Activated CD4-positive, CD25-positive, alpha-beta regulatory T cell treated with anti-CD3 and anti-CD28 coated beads, Interleukin-2, amount 50 U/mL, for 24 hours (primary cell): ENCODE results near the gene NOX3.

ENCODE experiments used
- ATAC-seq, 2 donors: fragments of 150-1000 bp; cut with Tn5 transposase; one replicate each; pipeline ENCODE4 v1.10.0; 2021; ENCODE audit warnings: mild to moderate bottlenecking in 1 of 2, moderate library complexity in 1 of 2

The NOX3 gene

DNA sequence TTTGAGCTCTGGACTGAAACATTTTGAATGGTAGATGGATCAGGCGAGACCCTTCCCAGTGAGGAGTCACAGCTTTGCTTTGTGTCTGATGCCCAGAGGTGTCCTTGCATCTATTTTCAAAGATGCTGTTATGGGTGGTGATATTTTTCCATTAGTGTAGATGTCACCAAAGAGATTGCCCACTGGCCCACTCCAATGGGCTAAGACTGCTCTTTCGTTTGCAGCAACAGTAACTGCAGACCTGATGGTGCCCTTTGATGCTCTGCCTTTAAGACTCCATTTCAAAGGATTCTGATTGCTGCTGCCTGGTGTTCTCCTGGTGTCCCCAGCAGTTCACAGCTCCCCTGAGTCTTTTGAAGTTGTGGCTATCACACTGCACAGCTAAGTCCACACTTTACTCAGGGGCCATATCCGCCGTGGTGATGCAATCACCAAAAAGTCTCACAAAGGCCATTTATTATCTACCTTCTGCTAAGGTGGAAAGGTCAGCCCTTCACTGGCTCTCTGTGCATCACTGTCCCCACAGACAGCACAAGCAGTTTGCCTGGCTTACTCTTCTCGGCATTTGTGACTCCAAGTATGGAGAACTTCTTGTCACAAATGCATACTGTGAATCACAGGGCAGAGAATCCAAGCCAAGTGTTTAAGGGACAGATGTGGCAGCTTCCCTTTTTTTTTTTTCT lies 56.4 kb downstream of the NOX3 start:
- ATAC-seq: no peak

DNA sequence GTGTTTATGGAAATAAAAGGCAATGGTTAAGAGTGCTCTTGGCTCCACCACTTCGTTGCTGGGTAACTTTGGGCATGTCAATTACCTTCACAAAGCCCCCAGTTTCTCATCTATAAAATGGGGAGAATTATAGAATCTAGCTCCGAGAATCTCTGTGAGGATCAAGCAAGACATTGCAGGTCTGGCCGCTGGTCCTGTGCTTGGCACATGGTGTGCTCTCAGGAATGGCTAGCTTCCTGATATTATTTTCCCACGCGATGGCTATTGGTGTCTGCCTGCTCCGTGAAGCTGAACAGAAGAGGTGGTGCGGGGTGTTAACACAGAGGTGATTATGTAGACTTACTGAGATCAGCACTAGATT lies 57.0 kb downstream of the NOX3 start:
- ATAC-seq: no peak

DNA sequence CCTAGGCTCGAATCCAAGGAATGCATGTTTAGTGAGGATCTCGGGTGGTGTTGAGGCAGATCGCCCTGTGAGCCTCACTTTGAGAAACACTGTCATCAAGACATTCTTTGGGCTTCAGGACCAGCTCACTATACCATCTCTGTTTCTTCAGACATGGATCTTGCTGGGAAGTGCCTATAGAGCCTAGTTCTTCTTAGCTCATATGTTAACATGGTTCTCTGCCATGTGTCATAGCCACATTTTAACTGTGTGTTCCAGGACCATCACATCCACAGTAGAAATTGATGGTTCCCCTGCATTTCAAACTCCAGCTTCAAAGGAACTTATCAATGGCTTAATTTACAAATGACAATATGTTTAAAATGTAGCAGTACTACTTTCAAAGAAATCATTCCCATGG lies 57.4 kb downstream of the NOX3 start:
- no peak for ATAC-seq

DNA sequence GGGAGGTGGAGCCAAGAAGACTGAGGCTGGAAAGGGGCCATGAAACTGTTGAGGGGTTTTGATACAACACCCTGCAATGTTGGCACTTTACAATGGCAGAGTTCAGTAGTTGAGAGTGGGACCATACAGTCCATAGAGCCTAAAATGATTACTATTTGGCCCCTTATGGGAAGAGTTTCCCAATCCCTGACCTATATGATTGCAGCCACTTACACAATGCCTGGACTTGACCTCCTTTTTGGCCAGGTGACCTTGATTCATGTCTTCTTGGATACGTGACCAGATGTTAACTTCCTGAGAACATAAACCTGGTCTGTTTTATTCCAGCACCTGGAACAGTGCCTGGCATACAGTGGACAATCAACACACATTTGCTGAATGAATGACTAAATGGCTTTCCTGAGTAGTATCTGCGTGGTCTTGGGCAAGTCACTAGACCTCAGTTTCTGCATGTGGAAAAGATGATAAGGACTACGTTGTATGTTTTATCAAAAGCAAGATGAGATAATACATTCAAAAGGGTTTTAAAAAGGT lies 58.4 kb downstream of the NOX3 start:
- ATAC-seq: no peak

DNA sequence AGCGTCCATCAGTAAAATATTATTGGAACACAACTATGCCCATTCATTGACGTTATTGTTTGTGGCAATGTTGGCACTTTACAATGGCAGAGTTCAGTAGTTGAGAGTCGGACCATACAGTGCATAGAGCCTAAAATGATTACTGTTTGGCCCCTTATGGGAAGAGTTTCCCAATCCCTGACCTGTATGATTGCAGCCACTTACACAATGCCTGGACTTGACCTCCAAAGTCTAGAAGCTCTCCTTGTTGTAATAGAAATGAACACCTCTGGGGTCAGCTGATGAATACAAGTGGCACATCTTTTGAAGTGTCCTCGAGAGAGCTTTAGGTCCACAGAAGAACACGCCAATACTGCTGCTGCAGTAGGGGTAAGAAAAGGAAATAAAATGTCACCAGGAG lies 59.0 kb downstream of the NOX3 start:
- no peak for ATAC-seq

DNA sequence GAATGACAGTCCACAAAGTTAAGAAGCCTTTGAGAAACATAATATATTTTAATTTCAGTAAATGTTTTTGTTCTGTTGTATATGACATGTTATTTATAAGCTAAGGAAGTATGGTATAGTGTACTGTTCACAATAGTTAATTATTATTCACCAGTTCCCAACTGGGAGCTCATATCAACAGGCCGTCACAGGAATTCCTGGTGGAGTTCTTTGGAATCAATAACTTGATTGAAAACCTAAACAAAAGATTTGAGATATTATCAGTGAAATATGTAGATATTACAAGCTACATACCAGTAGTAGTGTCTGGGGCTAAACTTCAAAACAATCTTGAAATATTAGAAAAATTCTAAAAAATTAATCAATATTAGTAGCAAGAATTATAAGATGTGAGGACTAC lies 60.3 kb downstream of the NOX3 start:
- no peak for ATAC-seq

DNA sequence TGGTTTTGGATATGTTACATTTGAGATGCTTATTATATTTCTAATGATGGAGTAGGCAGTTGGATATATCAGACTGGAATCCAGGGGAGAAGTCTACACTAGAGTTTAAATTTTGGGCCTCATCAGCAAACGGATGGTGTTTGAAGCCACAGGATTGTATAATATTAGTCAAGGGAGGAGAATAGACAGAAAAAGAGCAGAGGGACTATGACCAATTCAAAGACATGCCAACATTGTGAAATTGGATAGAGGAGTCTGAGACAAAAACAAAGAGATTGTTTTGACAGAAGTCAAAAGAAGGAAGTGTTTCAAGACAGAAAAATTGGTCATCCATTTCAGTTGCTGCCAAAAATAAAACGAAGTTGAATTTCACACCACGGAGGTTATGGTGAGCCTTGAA lies 66.5 kb downstream of the NOX3 start:
- ATAC-seq: no peak

DNA sequence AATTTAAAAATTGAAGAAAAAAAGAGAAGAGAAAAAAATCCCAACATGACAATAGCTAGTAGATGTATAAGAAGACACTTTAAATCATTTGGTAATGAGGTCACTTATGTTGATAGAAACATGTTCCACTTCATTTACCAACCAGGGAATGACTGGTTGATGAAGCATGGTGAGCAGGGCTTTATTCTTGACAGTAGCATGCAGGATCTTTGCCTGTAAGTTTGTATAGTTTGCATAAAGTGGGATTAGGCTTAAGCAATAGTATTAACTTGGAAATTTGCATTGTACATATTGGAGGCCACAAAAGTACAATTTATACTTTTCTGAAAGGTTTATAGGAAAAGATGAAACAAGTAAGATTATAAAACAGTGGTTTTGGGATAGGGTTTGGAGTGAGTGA lies 67.0 kb downstream of the NOX3 start:
- ATAC-seq: no peak

DNA sequence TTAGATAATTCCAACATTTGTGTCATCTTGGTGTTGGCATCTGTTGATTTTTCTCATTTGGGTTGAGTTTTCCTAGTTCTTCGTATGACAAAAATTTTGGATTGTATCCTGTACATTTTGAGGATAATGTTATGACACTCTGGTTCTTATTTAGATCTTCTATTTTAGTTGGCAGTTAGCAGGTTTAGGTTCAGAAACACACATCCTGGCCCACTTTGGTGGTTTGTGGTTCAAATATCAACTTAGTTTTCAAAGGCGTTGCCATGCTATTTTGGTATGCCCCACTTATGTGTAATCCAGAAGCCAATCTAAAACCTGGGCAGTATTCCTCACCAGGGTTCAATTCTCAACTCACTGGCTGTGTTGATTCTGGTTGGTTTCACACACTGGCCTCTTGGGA lies 68.2 kb downstream of the NOX3 start:
- ATAC-seq: no peak

DNA sequence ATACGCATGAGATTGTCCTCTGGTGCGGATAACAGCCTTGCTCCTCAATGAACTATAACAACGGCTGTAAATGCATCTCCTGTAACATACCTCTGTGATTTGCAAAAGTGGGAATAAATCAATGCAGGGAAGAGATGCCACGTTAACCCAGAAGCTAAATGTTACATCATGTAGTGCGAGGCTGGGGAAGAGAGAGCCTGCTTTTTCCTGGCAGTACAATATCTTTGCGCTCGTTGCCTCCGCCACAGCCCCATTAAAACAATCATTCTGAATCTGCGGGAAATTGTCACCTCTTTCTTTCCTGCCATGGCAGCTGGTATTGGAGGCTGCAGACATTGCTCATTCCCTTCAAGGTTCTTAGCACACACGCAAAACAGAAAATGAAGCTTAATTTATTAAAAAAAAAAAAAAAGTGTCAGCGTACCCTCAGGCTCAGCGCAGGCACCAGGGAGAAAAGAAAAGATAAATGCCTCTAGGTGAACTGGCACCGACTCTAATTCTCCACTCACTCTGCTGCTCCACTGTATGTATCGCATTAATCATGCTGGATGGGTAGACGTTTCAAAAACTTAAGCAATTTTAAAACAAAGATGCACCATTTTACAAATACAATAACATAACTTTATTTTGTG lies 71.2 kb downstream of the NOX3 start:
- no peak for ATAC-seq

DNA sequence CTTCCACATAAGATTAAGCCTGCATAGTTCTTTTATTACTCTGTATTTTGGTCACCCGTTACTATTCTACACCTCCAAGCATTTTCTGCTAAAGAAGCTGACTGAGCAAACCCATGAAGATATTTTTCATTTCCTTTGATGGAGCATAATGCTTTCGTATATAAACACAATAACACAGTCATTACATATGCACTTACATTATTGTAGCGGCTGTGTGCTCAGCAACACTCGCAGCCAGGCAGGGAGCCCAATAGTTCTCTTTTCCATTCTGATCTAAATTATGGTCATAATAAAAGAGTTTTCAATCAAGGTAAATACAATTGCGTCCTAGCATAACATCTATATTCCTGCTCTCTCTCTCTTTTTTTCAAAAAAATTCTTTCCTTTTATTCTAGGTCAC lies 71.7 kb downstream of the NOX3 start:
- ATAC-seq: no peak

DNA sequence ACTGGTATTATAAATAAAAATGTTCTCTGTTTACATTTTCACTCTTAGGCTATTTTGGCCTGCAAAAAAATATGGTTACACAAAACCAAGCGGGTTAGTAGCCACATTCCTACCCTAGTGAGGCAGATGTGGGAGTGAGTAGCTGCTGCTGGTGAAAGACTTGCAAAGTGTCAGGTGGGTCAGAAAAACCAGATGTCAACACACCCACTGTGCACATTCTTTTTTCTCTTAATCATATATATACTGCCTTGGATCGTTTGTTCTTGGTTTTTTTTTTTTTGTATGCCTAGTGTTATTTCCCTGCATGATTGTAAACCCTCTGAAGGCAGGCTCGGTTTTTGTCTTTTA lies 73.3 kb downstream of the NOX3 start:
- ATAC-seq: no peak

DNA sequence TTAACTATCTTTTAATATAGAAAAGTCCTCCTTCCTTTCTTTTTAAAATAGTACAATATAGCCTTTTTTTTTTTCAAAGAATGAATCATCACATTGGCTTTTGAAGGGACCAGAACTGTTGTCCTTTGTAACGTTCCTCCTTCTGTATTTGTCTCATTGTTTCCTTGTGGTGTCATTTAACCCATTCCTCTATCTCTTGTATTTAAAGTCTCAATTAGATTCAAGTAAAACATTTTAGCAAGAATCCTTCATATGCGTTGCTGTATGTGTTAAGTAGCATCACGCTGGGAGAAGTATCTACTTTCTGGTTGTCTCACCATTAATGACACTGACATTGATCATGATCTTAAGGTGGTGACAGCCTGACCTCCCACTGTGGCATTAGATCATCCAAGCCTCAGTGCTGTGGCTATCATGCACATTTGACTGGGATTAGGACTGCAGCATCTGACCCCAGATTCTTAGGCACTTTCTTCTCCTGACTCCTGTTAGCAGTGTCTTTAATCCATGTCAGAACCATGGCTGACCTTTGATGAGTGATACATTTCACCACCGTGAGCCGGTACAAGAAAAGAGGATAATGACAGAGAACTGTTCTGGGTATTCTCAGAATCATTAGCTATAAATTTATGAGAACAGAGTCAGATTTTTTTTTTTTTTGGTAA lies 73.8 kb downstream of the NOX3 start:
- peak; percentile 48 to 66 for ATAC-seq

DNA sequence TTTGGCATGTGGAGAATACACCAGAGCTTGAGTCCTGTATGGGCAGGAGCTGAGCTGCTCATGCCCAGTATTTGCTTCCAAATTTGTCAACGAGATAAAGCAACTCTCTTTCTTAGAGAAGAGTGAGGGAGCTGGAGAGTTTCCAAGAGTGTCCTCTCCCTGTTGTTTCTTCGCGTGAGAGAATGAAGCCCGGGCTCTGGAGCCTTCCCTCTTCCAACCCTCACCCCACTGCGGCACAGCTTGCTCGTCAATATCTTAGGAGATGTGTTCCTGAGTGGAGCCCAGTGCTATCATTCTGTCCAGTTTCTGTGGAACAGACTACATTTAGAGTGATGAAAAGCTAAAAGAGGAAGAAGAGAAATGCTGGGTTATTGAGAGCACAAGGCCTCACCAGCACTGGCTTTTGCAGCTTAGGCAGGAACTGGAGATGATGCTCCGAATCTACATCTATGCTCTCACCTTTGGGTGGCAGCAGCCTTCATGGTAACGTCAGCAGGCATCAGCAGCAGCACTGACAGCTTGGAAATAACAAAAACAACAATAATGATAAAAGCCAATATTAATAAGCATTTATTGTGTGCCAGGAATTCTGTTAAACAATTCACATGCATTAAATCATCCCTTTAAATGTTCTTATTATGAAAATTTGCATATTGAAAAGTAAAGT lies 74.8 kb downstream of the NOX3 start:
- no peak for ATAC-seq

DNA sequence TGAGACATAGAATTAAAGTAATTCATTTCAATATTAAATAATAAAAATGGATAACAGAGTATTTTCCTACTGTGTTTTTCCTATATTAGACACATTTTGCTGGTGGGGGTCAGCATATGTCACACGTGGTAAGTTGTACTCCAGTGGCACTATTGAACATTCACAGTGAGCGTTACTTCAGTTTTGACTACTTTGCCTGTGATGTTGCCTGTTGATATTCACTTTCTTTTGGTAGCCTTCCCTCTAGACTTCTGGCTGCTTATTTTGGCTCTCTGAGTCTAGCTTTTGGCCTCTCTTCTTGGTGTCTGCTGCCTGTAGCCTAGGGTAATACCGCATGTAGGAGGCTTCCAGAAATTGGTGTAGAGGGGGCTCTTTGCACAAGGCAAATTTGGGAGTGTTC lies 76.9 kb downstream of the NOX3 start:
- no peak for ATAC-seq

DNA sequence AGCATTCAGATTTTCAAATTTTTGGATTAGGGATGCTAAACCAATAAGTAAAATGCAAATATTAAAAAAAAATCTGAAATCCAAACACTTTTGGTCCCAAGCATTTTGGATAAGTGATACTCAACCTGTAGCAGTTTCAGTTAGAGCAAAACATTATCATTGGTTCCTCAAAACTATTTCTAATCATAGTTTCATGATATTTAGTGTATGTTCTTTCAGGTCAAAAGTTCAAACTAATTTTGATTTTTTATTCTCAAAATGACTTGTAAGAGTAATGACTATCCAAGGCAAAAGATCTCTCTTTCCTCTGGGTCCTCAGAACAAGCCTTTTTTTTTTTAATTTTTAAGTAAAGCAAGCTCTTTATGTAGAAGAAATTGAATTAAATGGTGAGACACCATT lies 77.4 kb downstream of the NOX3 start:
- ATAC-seq: no peak

DNA sequence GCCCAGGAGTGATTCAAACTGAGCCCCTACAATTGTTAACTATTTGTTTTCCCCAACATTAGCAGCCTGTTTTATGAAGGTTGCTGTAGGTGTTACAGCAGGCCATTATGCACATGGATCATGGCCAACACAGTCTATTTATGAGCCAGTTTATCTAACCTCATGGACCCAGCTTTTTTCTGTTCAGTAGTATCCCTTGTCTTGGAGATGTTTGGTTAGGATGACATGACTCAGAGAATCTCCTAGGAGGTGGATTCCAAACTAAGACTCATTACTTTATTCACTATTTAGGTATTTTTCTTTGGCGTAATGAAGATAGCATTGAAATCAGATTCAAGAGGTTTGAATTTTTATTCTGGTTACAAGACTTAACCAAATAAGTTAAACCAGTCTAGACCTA lies 78.6 kb downstream of the NOX3 start:
- no peak for ATAC-seq

DNA sequence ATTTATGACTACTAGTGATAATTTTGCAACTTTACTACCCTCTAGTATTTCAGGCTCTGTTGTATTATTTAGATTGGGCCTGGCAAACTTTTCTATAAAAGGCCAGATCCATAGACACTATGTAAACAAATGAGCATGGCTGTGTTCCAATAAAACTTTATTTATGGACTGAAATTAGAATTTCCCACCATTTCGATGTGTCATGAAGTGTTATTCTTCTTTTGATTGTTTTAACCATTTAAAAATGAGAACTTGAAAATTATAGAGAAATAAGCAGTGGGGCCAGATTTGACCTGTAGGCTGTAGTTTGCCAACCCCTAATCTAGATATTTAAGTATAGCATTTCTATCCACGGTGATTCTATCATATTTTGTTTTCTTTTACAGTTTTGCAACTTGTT lies 79.8 kb downstream of the NOX3 start:
- no peak for ATAC-seq

DNA sequence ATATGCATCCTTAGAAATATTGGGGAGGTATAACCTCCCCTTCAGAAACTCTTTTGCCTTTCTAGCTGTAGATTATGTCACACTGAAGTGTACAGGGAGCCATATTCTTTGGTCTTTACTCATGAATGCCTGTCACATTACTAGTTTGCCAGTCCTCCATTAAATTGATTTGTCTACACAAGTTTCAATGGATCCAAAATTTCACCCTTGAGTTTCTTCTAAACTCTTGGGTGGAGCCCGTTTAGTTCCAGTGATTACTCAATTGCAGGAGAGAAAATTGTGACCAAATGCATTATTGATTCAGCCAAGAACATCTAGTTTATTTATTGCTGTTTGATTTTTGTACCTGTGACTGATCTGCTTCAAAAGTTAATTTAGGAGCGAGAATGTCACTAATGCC lies 81.0 kb downstream of the NOX3 start:
- ATAC-seq: no peak

DNA sequence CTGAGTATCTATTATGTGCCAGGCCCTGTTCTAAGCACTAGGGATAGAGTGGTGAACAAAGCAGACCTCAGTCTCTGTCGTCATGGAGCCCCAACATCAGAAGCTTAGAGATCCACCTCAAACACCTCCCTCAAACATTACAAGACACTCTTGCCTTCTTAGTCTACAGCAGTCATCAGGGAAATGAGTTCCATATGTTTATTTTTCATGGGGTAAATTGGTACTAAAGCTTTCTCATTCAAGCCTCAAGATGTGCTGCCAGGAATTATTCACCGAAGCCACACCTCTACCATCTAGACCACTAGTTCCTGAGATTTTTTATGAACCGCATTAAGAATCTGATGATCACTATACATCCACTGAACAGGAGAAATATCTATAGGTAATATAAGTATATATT lies 82.4 kb downstream of the NOX3 start:
- no peak for ATAC-seq

DNA sequence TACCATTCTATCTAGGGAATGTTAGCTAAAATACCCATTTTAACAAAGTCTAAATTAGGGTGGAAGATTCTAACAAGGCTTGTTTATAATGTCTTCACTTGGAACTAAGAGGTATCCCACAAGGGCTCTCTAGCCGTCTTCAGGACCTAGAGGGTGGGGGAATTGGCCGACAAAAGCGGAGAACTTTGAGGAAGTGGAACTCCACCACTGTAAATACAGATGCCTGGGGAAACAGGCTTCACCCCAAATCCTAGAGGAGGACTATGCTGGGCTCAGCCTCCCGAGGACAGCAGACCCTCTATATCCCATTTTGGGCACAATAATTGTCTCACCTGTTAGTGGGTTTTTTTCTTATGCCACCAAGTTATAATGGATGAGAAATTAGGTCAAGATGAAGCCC lies 83.4 kb downstream of the NOX3 start:
- ATAC-seq: no peak

DNA sequence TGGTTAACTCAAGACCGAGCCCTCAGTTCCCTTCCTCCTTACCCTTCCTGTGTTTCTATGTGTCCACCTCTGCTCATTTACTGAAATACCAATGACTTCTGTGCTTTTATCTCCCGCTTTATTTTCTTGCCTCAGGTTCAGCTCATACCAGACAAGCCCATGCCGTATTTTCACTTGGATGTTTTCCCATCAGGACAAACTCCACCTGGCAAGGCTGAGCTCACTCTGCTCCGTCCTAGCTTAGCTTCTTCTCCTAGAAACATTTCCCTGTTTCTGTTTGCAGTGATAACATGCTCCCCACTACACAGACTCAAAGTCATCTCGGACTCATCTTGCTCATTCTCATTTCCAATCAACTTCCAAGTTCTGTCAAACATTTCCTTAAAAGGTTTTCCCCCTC lies 84.4 kb downstream of the NOX3 start:
- no peak for ATAC-seq

DNA sequence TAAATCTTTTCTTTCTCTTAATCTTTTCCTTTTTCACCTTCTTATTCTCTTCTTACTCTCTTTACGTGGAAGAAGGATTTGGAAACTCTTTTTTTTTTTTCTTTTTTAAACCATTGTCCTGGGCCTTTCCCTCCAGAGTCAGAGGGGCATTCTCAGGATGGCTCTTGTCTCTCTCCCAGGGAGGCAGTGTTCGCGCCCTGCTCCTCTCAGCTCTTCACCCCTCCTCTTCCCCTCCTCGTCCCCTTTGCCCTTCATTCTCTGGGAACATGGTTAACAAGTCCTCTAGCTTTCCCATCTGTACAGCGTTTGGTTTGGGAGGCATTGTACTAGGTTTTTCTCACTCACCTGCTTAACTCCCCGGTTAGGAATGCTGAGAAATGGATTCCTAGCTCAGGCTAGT lies 89.3 kb downstream of the NOX3 start:
- ATAC-seq: no peak

DNA sequence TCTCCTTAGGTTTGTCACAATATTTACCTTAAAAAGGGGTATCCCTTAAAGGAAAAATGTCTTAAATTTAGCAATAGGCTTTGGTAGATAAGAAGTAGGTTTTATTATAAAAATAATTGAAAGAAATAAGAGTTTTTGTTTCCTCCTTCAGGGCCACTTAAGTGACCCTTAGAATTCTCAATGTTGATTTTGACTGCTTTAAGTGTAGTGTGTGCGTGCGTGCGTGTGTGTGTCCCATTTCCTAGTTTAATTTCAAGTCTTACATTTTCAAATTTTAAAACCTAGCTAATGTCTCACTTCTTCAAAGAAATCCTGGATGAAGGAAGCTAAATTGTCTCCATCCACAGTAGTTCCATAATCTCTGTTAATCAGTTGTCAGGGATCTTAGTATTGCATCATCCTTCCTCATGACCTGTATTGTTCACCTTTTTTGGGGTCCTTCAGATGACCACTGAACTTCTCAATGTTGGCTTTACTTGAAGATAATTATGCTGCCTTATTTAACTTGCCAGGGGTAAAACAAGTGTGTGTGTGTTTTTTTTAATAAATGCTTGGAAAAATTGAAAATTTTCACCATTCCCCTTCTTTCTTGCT lies 90.7 kb downstream of the NOX3 start:
- ATAC-seq: no peak
